PFSK-1 (cell line): ENCODE data around the gene SLC9A1.

Experiments used
- FOXP2 ChIP-seq: optimal IDR thresholded peaks from 2 replicates; pipeline ENCODE3; 2011; ENCODE audit warnings: borderline replicate concordance, control low read depth, inconsistent platforms; ENCODE audit not compliant: insufficient read depth; ENCODE audit errors: extremely low read length, extremely low read depth
- POLR2AphosphoS5 ChIP-seq: IDR thresholded peaks from 2 replicates; pipeline ENCODE4 v1.6.1; 2012; ENCODE audit warnings: low read depth, mild to moderate bottlenecking, control low read depth, low read length, moderate library complexity
- SIN3A ChIP-seq: IDR thresholded peaks from 2 replicates; pipeline ENCODE4 v1.6.1; 2012; ENCODE audit warnings: mild to moderate bottlenecking, low read length, moderate library complexity, borderline replicate concordance; ENCODE audit not compliant: insufficient read depth
- TAF1 ChIP-seq: IDR thresholded peaks from 2 replicates; pipeline ENCODE4 v1.6.1; 2012; ENCODE audit warnings: low read length, control low read depth, borderline replicate concordance; ENCODE audit not compliant: insufficient read depth
- TF ChIP-seq, protein P1 (sequence below), 2 experiments: IDR thresholded peaks; 2 replicates each; pipeline versions ENCODE4 v1.6.1 to v1.8.0; 2011 to 2012; ENCODE audit warnings: low read depth in 2 of 2, low read length in 2 of 2, control low read depth in 1 of 2, inconsistent platforms in 1 of 2, mild to moderate bottlenecking in 1 of 2, moderate library complexity in 1 of 2; ENCODE audit not compliant: insufficient read depth in 1 of 2

Gene SLC9A1

DNA sequence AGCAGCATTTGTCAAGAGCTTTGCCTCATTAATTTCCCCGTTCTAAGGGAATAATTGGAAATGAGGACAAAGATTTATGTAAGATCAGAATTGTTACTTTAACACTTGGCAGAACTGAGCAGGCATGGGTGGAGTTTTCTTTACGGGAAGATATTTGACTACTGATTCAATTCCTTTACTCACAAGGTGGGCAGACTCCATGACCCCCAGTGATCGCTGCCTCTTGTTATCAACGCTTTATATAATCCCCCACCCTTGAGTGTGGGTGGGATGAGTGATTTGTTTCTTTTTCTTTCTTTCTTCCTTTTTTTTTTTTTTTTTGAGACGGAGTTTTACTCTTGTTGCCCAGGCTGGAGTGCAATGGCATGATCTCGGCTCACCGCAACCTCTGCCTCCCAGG, 77.0 kb downstream of the SLC9A1 start:
- TF ChIP-seq TAF1, result no peak
- TF ChIP-seq POLR2AphosphoS5, result no peak
- TF ChIP-seq FOXP2, result no peak
- no peak for TF ChIP-seq SIN3A
- TF ChIP-seq, protein P1, sequence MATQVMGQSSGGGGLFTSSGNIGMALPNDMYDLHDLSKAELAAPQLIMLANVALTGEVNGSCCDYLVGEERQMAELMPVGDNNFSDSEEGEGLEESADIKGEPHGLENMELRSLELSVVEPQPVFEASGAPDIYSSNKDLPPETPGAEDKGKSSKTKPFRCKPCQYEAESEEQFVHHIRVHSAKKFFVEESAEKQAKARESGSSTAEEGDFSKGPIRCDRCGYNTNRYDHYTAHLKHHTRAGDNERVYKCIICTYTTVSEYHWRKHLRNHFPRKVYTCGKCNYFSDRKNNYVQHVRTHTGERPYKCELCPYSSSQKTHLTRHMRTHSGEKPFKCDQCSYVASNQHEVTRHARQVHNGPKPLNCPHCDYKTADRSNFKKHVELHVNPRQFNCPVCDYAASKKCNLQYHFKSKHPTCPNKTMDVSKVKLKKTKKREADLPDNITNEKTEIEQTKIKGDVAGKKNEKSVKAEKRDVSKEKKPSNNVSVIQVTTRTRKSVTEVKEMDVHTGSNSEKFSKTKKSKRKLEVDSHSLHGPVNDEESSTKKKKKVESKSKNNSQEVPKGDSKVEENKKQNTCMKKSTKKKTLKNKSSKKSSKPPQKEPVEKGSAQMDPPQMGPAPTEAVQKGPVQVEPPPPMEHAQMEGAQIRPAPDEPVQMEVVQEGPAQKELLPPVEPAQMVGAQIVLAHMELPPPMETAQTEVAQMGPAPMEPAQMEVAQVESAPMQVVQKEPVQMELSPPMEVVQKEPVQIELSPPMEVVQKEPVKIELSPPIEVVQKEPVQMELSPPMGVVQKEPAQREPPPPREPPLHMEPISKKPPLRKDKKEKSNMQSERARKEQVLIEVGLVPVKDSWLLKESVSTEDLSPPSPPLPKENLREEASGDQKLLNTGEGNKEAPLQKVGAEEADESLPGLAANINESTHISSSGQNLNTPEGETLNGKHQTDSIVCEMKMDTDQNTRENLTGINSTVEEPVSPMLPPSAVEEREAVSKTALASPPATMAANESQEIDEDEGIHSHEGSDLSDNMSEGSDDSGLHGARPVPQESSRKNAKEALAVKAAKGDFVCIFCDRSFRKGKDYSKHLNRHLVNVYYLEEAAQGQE (IDR thresholded peaks at IDR 0.05; ENCODE audit: insufficient read depth in 1 of 2, low read depth in 2 of 2, low read length in 2 of 2), result no peak

DNA sequence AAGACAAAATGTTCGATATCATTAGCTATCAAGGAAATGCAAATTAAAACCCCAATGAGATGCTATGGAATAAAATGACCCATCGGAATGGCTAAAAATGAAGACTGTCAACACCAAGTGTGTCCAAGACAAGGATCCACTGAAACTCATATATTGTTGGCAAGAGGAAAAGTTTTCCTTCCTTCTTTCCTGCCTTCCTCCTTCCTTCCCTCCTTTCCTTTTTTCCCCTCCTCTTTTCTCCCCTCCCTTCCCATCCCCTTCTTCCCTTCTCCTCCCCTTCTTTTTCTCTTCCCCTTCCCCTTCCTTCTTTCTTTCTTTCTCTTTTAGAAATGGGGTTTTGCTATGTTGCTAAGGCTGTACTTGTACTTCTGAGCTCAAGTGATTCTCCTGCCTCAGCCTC, 78.1 kb downstream of the SLC9A1 start:
- TF ChIP-seq, protein P1 (IDR thresholded peaks at IDR 0.05; ENCODE audit: insufficient read depth in 1 of 2, low read depth in 2 of 2, low read length in 2 of 2), result no peak
- no peak for TF ChIP-seq POLR2AphosphoS5

DNA sequence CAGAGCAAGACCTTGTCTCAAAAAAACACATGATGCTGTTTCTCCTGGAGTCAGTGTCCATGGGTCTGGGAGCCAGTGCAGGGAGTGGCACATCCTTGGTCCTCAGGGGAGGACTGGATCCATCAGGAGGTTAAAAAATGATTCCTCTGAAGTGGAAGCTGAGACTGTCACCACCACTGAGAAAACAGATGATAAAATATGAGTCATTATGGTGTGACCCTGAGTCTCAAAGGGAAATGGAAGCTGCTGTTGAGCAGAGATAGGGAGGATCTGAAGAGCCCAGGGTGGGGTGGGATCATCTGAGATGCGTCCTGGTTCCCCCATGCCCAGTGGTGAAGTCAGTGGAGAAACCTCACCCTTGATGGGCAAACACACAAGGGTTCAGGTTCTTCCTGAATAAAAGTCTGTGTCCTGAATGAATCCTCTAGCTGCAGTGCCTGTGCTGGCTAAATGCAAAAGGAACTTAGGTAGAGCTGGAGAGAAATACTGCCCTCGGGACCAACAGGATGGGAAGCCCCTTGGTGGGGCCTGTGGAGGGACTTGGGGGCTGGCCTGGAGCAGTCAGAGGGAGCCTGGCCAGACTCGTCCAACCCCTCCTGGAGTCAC, 80.6 kb downstream of the SLC9A1 start:
- no peak for TF ChIP-seq TAF1
- TF ChIP-seq, protein P1 (IDR thresholded peaks at IDR 0.05; ENCODE audit: insufficient read depth in 1 of 2, low read depth in 2 of 2, low read length in 2 of 2), result no peak

DNA sequence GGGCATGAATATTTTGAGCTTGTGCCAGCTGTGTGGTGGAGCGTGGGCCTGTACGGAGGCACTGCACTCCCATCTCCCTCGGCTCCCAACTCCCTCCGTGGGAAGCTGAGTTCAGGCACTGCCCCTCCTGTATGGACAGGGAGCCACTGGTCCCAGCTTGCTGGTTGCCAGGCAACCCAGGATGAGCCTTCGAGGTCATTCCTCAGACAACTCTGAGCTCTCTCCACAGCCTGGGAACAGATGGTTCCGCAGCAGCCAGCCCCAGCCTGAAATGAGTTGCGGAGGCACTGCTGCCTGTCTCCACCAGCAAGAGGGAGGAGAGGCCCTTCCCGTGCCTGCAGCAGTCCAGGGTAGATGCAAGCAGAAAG, 83.9 kb downstream of the SLC9A1 start:
- TF ChIP-seq POLR2AphosphoS5 (no peak), SIN3A (no peak), TAF1 (no peak), FOXP2 (no peak)
- TF ChIP-seq, protein P1 (IDR thresholded peaks at IDR 0.05; ENCODE audit: insufficient read depth in 1 of 2, low read depth in 2 of 2, low read length in 2 of 2), result no peak

DNA sequence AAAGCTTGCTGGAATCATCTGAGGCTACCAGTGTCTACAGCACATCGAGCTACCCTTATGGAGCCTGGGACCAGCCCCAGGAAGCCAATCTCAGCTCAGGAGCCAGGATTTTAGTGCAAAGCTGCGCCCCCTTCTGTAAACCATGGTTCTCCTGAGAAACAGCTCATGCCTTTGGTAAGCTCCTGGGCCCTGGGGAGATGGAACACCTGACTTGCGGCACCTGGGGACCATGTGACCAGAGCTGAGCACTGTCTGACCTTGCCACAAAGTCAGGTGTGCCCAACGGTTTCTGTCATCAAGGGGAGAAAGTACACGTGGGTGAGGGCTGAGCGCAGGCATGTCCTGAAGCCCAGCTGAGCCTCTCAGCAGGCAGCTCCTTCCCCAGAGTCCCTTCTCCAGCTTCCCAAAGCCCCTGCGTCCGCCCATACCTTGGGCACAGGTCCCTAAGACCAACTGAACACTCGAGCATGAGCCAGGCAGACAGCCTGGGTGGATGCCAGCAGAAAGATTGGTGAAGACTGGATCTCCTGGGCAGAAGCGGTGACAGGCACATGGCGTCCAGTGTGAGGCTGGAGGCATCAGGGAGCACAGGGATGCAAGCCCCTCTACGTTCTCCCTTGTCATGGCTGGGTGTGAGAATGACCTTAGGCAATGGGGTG, 84.4 kb downstream of the SLC9A1 start:
- TF ChIP-seq FOXP2, result no peak
- no peak for TF ChIP-seq SIN3A
- TF ChIP-seq, protein P1 (IDR thresholded peaks at IDR 0.05; ENCODE audit: insufficient read depth in 1 of 2, low read depth in 2 of 2, low read length in 2 of 2), result no peak
- TF ChIP-seq TAF1, result no peak
- TF ChIP-seq POLR2AphosphoS5, result no peak
